NB4 (cell line): ENCODE measurements around the gene MTURN.

Source experiments
- CTCF ChIP-seq: IDR thresholded peaks from one replicate; pipeline ENCODE4 v1.5.1; 2012; ENCODE audit warnings: low read depth, low read length
- POLR2A ChIP-seq: IDR thresholded peaks from 2 replicates; pipeline ENCODE4 v1.6.1; 2011; ENCODE audit warnings: mild to moderate bottlenecking; ENCODE audit not compliant: insufficient read length; ENCODE audit errors: extremely low read depth

GRCh38 chr7:30160329-30160728, 25.5 kb downstream of the MTURN start:
- no peak for TF ChIP-seq CTCF
- no peak for TF ChIP-seq POLR2A
